ENCODE measurements around the gene SPDYE1. TPM values are rescaled to one million over a fixed set of nuclear protein-coding genes. Genes with fewer than 3 reads are reported as not detected.
"Not testable (repeated sequence)": the region's sequence is repeated elsewhere in the genome, so short reads cannot be mapped to it uniquely, and the experiment has no call there.

The SPDYE1 gene
- polyA plus RNA-seq, 1 experiment = not detected

GRCh38 chr7:43960933-43961332 lies 36.8 kb upstream of the SPDYE1 start:
- POLR2A ChIA-PET = no interaction called here
- DNase-seq (ENCODE audit: low read depth) = no peak

GRCh38 chr7:43966392-43966791 lies 31.3 kb upstream of the SPDYE1 start:
- H3K4me3 ChIP-seq (ENCODE audit: low read depth, low read length); POLR2A ChIA-PET; CTCF ChIA-PET; DNase-seq (ENCODE audit: low read depth); H3K36me3 ChIP-seq (ENCODE audit: control insufficient read depth, insufficient read depth, low read length); H3K27me3 ChIP-seq (ENCODE audit: control insufficient read depth, insufficient read depth, low read length): not testable (repeated sequence)

More at GRCh38 chr7:43960933-43961332, 36.8 kb upstream of the SPDYE1 start:
- Histone ChIP-seq H3K4me3 (ENCODE audit: low read depth, low read length) (no peak overlapping the region), H3K36me3 (ENCODE audit: control insufficient read depth, insufficient read depth, low read length) (peaks cover 1% of the 10 kb centered on the region; the same call in 1 of the 2 replicates), H3K27me3 (ENCODE audit: control insufficient read depth, insufficient read depth, low read length) (no peaks in the 10 kb centered on the region)
- TF ChIP-seq CTCF (IDR thresholded peaks at IDR 0.05; ENCODE audit: insufficient read depth, low read depth, low read length) = no peak
- CTCF ChIA-PET = no interaction called here

- H3K4me3 ChIP-seq (ENCODE audit: low read depth, low read length); CTCF ChIA-PET; H3K36me3 ChIP-seq (ENCODE audit: control insufficient read depth, insufficient read depth, low read length); POLR2A ChIA-PET; DNase-seq (ENCODE audit: low read depth); H3K27me3 ChIP-seq (ENCODE audit: control insufficient read depth, insufficient read depth, low read length): not testable (repeated sequence)
These were observed 29.3 kb upstream of the SPDYE1 start for GRCh38 chr7:43968172-43969040.

- H3K27me3 ChIP-seq (ENCODE audit: control insufficient read depth, insufficient read depth, low read length); DNase-seq (ENCODE audit: low read depth); POLR2A ChIA-PET; H3K36me3 ChIP-seq (ENCODE audit: control insufficient read depth, insufficient read depth, low read length); CTCF ChIA-PET; H3K4me3 ChIP-seq (ENCODE audit: low read depth, low read length): not testable (repeated sequence)
These were observed 28.1 kb upstream of the SPDYE1 start for GRCh38 chr7:43969586-43969985.

GRCh38 chr7:43970698-43971097 lies 27.0 kb upstream of the SPDYE1 start:
- CTCF ChIA-PET = not testable (repeated sequence)

GRCh38 chr7:43974033-43974573 lies 23.6 kb upstream of the SPDYE1 start:
- H3K4me3 ChIP-seq (ENCODE audit: low read depth, low read length); POLR2A ChIA-PET; H3K36me3 ChIP-seq (ENCODE audit: control insufficient read depth, insufficient read depth, low read length); H3K27me3 ChIP-seq (ENCODE audit: control insufficient read depth, insufficient read depth, low read length); DNase-seq (ENCODE audit: low read depth); CTCF ChIA-PET: not testable (repeated sequence)

More at GRCh38 chr7:43970698-43971097, 27.0 kb upstream of the SPDYE1 start:
- POLR2A ChIA-PET; H3K27me3 ChIP-seq (ENCODE audit: control insufficient read depth, insufficient read depth, low read length); H3K4me3 ChIP-seq (ENCODE audit: low read depth, low read length); DNase-seq (ENCODE audit: low read depth); H3K36me3 ChIP-seq (ENCODE audit: control insufficient read depth, insufficient read depth, low read length): not testable (repeated sequence)

GRCh38 chr7:43974725-43975482 lies 22.8 kb upstream of the SPDYE1 start:
- H3K4me3 ChIP-seq (ENCODE audit: low read depth, low read length); DNase-seq (ENCODE audit: low read depth); H3K27me3 ChIP-seq (ENCODE audit: control insufficient read depth, insufficient read depth, low read length); POLR2A ChIA-PET; CTCF ChIA-PET; H3K36me3 ChIP-seq (ENCODE audit: control insufficient read depth, insufficient read depth, low read length): not testable (repeated sequence)

GRCh38 chr7:43977525-43977924 lies 20.2 kb upstream of the SPDYE1 start:
- TF ChIP-seq CTCF (IDR thresholded peaks at IDR 0.05; ENCODE audit: insufficient read depth, low read depth, low read length) = no peak
- H3K27me3 ChIP-seq (ENCODE audit: control insufficient read depth, insufficient read depth, low read length) = no peaks in the 10 kb centered on the region
- POLR2A ChIA-PET = no interaction called here
- CTCF ChIA-PET = no interaction called here
- H3K36me3 ChIP-seq (ENCODE audit: control insufficient read depth, insufficient read depth, low read length) = peaks cover 1% of the 10 kb centered on the region; the same call in 1 of the 2 replicates
- H3K4me3 ChIP-seq (ENCODE audit: low read depth, low read length) = no peak overlapping the region
- DNase-seq (ENCODE audit: low read depth) = no peak

- DNase-seq (ENCODE audit: low read depth); H3K27me3 ChIP-seq (ENCODE audit: control insufficient read depth, insufficient read depth, low read length); H3K36me3 ChIP-seq (ENCODE audit: control insufficient read depth, insufficient read depth, low read length); POLR2A ChIA-PET; CTCF ChIA-PET; H3K4me3 ChIP-seq (ENCODE audit: low read depth, low read length): not testable (repeated sequence)
These were observed 19.6 kb upstream of the SPDYE1 start for GRCh38 chr7:43978102-43978501.

- POLR2A ChIA-PET; DNase-seq (ENCODE audit: low read depth); CTCF ChIA-PET; H3K4me3 ChIP-seq (ENCODE audit: low read depth, low read length); H3K27me3 ChIP-seq (ENCODE audit: control insufficient read depth, insufficient read depth, low read length); H3K36me3 ChIP-seq (ENCODE audit: control insufficient read depth, insufficient read depth, low read length): not testable (repeated sequence)
These were observed 14.8 kb upstream of the SPDYE1 start for GRCh38 chr7:43982848-43983247.

GRCh38 chr7:43983736-43984135 lies 14.0 kb upstream of the SPDYE1 start:
- H3K4me3 ChIP-seq (ENCODE audit: low read depth, low read length); H3K27me3 ChIP-seq (ENCODE audit: control insufficient read depth, insufficient read depth, low read length); DNase-seq (ENCODE audit: low read depth); POLR2A ChIA-PET; H3K36me3 ChIP-seq (ENCODE audit: control insufficient read depth, insufficient read depth, low read length); CTCF ChIA-PET: not testable (repeated sequence)

Data from BJ (cell line).